Epidermal melanocyte (primary cell): ENCODE measurements around the gene CMTM5.
"Not testable (repeated sequence)": the region's sequence is repeated elsewhere in the genome, so short reads cannot be mapped to it uniquely, and the experiment has no call there.

Experiments
- DNase-seq: peaks from one replicate; pipeline ENCODE4 v3.0.0; 2011; ENCODE audit warnings: low spot score; ENCODE audit not compliant: insufficient read length

The CMTM5 gene

GRCh38 chr14:23377573-23378563 is 1.0 kb downstream of the CMTM5 start:
- DNase-seq: no peak

DNA sequence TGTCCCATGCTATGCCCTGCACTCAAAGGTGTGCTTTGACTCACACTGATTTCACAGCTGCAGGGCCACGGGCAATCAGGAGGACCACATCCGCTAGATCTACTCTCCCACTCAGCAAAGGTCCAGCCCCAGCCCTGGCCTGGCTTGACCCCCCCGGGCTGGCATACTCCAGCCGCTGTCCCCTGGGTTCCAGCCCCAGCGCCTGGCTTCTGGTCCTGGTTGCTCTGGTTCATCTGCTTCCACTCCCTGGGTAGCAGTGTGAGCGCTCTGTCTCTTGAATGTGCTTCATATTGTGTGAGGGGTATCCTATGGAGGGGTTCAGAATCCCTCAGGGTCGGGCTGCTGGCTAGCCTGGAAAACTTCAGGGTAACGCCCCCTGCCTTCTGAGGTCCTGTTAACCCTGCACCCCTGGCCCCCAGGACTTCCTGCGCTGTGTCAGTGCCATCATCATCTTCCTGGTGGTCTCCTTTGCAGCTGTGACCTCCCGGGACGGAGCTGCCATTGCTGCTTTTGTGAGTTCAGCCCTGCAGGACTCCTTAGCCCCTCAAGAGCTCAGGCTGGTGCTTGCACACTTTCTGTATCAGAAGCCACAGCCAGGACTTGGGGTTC is 1.9 kb downstream of the CMTM5 start:
- DNase-seq: no peak

- DNase-seq: no peak
Measured at GRCh38 chr14:23379366-23380196, 2.7 kb downstream of the CMTM5 start.

DNA sequence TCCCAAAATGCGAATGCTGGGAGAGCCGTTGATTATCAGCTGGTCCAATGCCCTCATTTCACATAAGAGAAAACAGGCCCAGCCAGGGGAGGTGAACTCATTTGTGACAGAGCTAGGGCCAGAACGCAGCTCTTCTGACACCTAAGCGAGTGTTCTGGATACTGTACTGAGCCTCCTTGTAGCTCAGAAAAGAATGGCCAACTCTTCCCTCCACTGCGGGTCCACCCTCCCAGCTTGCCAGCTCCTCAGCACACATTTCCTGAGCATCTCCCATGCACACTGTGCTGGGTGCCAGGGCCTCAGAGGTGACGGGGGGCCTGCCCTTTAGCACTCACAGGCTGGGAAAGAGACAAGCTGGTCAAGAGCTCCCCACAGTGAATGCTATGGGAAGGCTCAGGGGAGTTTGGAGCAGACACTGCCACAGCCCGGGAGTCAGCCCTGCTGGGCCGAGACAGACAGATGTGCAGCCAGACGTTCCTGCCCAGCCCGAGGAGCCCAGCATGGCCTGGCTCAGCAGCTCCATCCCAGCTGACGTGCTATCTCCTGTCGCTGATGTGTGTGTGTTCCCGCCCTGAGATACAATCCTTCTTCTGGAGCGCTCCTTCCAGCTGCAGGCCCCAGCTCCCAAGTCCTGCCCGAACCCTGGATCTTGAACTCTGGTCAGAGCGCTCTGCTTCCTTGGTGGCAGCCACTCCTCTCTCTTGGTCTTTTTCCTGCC is 3.5 kb downstream of the CMTM5 start:
- DNase-seq: no peak

DNA sequence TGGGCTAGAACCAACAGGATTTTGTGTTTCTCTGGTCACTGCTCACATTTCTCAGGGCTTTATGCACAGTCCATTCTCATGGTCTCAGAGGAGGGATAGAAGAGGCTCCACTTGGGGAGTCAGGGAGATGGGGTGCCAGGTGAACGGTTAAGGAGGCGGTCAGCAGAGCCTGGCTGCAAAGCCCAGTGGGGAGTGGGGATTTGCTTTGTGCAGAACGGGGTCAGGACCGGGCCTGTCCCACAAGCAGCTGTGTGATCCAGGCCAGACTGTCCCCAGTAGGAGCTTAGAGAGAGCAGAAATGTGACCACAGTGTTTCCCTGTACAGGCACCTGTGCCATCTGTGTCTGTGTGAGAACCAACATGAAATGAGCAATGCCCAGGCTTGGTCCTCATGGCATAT is 4.1 kb downstream of the CMTM5 start:
- no peak for DNase-seq

GRCh38 chr14:23381871-23382270 is 5.0 kb downstream of the CMTM5 start:
- DNase-seq: no peak

DNA sequence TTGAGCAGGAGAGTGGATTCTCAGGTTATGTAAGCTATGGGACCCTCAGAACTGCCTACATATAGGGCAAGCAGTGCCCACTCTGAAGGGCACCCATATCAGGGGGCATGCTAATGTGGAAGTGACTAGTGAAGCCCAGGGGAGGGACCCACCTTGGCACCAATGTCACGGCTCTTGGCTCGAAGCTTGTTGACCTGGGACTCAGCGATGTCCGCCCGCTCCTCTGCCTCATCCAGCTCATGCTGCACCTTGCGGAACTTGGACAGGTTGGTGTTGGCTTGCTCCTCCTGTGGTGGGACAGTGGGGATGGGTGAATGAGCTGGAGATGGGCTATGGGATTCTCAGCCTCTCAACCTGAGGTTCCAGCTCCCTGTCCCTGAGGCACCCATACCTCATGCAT is 5.4 kb downstream of the CMTM5 start:
- no peak for DNase-seq

DNA sequence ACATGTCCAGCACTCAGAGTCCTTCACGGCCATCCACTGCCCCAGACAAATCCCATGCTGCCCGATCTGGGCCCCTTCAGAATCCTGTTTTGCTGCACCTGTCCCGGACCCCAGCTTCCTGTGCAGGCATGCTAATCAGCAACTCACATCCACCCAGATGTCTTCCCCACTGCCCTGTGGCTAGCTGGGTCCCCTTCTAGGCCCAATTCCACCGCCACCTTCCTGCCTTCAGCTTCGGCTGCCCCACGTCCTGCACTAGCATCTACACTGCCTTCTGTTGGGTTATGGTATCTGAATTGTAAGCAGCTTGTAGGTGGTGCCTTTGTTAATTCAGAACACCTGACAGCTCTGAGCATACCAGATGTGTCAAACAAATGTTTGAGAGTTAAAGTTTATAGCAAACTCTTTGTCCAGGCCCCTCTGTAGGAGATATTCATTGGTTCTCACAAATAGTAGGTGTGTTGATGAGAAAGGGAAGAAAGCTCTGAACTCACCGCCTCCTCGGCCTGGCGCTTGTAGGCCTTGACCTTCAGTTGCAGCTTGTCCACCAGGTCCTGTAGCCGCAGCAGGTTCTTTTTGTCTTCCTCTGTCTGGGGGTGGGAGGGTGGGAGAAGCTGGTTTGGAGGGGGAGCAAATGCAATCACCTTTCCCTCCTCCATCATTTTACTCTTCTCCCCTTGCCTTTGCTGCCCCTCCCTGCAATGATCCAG is 6.0 kb downstream of the CMTM5 start:
- no peak for DNase-seq

DNA sequence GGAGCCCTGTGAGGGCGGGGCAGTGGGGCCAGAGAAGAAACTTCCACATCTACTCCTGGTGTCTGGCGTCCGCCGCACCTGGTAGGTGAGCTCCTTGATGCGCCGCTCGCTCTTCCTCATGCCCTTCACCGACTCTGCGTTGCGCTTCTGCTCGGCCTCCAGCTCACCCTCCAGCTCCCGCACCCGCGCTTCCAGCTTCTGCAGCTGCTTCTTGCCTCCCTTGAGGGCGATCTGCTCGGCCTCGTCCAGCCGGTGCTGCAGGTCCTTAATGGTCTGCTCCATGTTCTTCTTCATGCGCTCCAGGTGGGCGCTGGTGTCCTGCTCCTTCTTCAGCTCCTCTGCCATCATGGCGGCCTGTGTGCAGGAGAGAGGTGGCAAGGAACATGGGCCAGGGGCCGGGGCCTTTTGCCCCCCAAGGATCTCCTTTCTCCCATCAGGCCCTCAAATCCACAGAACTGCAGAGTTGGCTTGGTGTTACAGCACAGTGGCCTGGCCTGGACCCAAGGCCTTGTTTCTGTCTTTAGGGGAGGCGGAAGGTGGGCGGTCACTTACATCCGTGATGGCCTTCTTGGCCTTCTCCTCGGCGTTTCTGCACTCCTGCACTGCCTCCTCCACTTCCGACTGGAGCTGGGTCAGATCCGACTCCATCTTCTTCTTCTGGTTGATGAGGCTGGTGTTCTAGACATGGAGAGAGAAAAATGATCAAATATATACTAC is 7.7 kb downstream of the CMTM5 start:
- DNase-seq: no peak

- no peak for DNase-seq
Measured at GRCh38 chr14:23385244-23385641, 8.4 kb downstream of the CMTM5 start.

- DNase-seq: no peak
Measured at GRCh38 chr14:23385642-23386265, 8.9 kb downstream of the CMTM5 start.

- not testable (repeated sequence) for DNase-seq
Measured at GRCh38 chr14:23386266-23386657, 9.4 kb downstream of the CMTM5 start.

DNA sequence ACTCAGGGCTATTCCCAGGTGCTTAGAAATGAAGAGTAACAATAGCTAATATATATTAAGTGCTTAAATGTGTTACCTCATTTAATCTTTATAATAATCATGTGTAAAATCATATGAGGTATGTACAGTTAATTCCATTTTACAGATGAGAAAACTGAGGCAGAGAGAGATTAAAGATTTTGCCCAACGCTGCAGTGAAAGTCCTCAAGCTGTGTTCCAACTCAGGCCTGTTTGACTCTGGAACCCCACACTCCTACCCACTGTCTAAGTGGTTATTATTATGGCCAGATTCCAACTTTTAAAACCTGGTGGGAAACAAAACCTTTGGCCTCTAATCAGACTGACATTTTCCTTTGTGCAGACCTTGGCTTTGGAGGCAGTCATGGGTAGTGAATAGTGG is 10.2 kb downstream of the CMTM5 start:
- DNase-seq: no peak

GRCh38 chr14:23387916-23388882 is 11.4 kb downstream of the CMTM5 start:
- DNase-seq: no peak

GRCh38 chr14:23388996-23389395 is 12.2 kb downstream of the CMTM5 start:
- no peak for DNase-seq

DNA sequence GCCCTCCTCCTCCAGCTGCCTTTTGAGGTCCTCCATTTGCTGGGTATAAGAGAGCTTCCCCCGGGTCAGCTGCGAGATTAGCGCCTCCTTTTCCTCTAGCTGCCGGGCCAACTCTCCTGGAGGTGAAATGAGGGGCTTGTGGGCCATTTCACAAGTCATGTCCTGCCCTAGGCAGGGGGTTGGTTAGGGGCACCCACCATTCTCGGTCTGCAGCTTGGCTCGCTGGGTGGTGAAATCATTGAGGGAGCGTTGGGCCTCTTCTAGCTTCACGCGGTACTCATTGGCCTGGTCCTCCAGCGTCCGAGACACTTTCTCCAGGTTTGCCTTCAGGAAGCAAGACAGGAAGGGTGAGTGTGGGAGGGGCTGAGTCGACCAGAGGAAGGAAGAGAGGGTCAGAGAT is 12.6 kb downstream of the CMTM5 start:
- no peak for DNase-seq

DNA sequence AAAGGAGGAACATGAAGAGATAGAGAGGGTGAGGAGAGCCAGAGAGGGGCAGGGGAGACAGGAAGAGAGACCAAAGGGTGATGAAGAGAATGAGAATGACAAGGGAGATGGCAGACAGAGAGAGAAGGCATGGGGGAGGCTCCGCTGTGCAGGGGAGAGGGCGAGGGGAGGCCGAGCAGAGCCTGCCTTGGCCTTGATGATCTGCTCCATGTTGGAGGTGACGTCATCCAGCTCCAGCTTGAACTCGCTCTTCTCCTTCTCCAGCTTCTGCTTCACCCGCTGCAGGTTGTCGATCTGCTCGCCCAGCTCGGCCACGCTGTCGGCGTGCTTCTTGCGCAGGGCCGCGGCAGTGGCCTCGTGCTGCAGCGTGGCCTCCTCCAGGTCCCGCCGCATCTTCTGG is 13.0 kb downstream of the CMTM5 start:
- not testable (repeated sequence) for DNase-seq

DNA sequence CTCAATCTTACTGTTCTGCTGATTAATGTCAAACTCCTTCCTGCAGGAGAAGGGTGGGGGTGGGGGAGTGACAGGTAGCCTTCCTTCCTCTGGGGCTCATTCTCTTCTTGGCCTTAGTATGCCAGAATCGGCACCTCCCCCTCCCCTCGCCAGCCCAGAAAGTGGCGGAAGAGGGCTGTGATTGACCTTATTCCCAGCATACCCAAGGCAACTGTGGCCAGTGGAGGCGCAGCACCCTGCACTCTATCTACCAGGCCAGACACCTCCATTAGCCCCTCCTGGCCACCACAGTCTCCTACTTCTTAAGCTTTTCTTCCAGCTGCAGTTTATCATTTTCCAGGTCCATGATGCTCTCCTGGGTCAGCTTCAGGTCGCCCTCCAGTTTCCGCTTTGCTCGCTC is 15.8 kb downstream of the CMTM5 start:
- no peak for DNase-seq
